Measurements from ENCODE around the gene PALM.
A peak's percentile ranks its signal among the peaks of the same experiment; 100 is the strongest.

DNA sequence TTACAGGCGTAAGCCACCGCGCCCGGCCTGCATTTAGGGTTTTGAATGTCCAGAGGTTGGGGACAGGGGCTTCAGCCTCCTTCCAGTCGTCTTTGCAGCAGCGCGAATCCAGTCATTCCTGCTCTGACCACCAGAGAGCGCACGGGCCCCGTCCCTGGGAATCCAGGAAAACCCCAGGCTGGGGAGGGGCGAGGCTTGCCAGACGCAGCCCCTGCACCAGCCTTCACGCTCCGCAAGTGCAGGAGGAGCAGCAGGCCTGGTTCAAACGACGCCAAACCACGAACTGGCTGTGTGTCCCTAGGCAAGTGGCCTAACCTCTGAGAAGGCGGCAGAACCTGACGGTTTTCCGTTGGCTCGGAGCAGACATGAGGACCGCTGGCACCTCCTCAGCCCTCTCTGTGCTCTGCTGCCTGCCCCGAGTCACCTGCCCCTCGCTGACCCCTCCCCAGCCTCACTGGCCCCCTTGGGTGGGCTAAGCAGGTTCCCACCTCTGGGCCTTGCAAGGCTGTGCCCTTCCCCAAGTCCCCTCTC is 43.8 kb upstream of the PALM start:
- TF ChIP-seq RAD21 (IDR thresholded peaks at IDR 0.05; ENCODE audit: low read depth) (peak; percentile 98), CEBPB (IDR thresholded peaks at IDR 0.05) (no peak), EGR1 (IDR thresholded peaks at IDR 0.05) (no peak), EP300 (IDR thresholded peaks at IDR 0.05; ENCODE audit: borderline replicate concordance) (no peak), CREB1 (IDR thresholded peaks at IDR 0.05; ENCODE audit: low read depth) (no peak), FOXM1 (IDR thresholded peaks at IDR 0.05; ENCODE audit: borderline replicate concordance, low read depth) (no peak), YY1 (IDR thresholded peaks at IDR 0.05; ENCODE audit: low read depth) (no peak), TAF1 (IDR thresholded peaks at IDR 0.05; ENCODE audit: low read depth) (no peak), NFIC (IDR thresholded peaks at IDR 0.05) (no peak), ZBTB7A (IDR thresholded peaks at IDR 0.05; ENCODE audit: low read depth) (peak; percentile 73; the same call in 1 of the 2 replicates), TEAD4 (IDR thresholded peaks at IDR 0.05) (no peak)
- TF ChIP-seq, protein P1, sequence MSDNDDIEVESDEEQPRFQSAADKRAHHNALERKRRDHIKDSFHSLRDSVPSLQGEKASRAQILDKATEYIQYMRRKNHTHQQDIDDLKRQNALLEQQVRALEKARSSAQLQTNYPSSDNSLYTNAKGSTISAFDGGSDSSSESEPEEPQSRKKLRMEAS (IDR thresholded peaks at IDR 0.05): peak; percentile 90
- TF ChIP-seq, protein P2, sequence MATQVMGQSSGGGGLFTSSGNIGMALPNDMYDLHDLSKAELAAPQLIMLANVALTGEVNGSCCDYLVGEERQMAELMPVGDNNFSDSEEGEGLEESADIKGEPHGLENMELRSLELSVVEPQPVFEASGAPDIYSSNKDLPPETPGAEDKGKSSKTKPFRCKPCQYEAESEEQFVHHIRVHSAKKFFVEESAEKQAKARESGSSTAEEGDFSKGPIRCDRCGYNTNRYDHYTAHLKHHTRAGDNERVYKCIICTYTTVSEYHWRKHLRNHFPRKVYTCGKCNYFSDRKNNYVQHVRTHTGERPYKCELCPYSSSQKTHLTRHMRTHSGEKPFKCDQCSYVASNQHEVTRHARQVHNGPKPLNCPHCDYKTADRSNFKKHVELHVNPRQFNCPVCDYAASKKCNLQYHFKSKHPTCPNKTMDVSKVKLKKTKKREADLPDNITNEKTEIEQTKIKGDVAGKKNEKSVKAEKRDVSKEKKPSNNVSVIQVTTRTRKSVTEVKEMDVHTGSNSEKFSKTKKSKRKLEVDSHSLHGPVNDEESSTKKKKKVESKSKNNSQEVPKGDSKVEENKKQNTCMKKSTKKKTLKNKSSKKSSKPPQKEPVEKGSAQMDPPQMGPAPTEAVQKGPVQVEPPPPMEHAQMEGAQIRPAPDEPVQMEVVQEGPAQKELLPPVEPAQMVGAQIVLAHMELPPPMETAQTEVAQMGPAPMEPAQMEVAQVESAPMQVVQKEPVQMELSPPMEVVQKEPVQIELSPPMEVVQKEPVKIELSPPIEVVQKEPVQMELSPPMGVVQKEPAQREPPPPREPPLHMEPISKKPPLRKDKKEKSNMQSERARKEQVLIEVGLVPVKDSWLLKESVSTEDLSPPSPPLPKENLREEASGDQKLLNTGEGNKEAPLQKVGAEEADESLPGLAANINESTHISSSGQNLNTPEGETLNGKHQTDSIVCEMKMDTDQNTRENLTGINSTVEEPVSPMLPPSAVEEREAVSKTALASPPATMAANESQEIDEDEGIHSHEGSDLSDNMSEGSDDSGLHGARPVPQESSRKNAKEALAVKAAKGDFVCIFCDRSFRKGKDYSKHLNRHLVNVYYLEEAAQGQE (IDR thresholded peaks at IDR 0.05; ENCODE audit: low read depth): no peak
